ENCODE measurements around the gene PAPOLB. TPM values are rescaled to one million over a fixed set of nuclear protein-coding genes. Genes with fewer than 3 reads are reported as not detected.

PAPOLB gene
- total RNA-seq, 1 experiment from 2014 or later, result not detected

DNA sequence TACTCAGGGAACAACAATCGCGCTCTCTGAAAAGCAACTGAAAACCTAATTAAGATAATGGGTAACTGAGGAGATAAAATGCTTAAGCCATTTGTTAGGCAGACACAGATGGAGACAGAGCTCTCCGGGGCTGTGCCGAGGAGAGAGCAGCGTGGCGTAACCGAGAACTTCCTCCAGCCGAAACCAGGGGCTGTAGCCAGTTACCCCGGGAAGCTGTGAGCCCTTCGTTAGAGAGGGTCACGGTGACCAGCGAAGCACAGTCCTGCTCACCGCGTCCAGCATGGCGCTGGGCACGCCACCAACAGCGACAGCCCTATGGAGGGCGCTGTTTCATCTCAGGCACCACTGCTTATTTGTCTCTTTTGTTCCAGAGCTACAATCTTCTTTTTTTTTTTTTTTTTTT lies 16.1 kb downstream of the PAPOLB start:
- Mint-ChIP-seq H3K4me1 (ENCODE audit: insufficient read depth, unreplicated experiment) (no peaks in the 10 kb centered on the region), H3K4me3 (ENCODE audit: unreplicated experiment) (no peak overlapping the region), H3K27me3 (ENCODE audit: insufficient read depth, unreplicated experiment) (peaks cover 25% of the 10 kb centered on the region), H3K36me3 (ENCODE audit: insufficient read depth, unreplicated experiment) (no peaks in the 10 kb centered on the region), H3K27ac (ENCODE audit: low read depth, unreplicated experiment) (no peak overlapping the region), H3K9me3 (ENCODE audit: unreplicated experiment) (no peaks in the 10 kb centered on the region)
- intact Hi-C loops (cut with micrococcal nuclease), result loop anchor here (5.0 to 10.0 kb wide), 2 partner anchors 327 to 609 kb away; no protein-coding TSS in a partner anchor
- no peak for DNase-seq (ENCODE audit: unreplicated experiment)
- TF ChIP-seq, protein P1, sequence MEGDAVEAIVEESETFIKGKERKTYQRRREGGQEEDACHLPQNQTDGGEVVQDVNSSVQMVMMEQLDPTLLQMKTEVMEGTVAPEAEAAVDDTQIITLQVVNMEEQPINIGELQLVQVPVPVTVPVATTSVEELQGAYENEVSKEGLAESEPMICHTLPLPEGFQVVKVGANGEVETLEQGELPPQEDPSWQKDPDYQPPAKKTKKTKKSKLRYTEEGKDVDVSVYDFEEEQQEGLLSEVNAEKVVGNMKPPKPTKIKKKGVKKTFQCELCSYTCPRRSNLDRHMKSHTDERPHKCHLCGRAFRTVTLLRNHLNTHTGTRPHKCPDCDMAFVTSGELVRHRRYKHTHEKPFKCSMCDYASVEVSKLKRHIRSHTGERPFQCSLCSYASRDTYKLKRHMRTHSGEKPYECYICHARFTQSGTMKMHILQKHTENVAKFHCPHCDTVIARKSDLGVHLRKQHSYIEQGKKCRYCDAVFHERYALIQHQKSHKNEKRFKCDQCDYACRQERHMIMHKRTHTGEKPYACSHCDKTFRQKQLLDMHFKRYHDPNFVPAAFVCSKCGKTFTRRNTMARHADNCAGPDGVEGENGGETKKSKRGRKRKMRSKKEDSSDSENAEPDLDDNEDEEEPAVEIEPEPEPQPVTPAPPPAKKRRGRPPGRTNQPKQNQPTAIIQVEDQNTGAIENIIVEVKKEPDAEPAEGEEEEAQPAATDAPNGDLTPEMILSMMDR (IDR thresholded peaks at IDR 0.05; ENCODE audit: unreplicated experiment), result no peak
- CTCF ChIA-PET, result interaction anchor here (0.6 kb wide), 1 partner anchor 35 kb away, joined by 3 read pairs; no protein-coding TSS in a partner anchor
- BruUV-seq (replicated peaks), result no TSS peak
- POLR2A ChIA-PET, result no interaction called here

DNA sequence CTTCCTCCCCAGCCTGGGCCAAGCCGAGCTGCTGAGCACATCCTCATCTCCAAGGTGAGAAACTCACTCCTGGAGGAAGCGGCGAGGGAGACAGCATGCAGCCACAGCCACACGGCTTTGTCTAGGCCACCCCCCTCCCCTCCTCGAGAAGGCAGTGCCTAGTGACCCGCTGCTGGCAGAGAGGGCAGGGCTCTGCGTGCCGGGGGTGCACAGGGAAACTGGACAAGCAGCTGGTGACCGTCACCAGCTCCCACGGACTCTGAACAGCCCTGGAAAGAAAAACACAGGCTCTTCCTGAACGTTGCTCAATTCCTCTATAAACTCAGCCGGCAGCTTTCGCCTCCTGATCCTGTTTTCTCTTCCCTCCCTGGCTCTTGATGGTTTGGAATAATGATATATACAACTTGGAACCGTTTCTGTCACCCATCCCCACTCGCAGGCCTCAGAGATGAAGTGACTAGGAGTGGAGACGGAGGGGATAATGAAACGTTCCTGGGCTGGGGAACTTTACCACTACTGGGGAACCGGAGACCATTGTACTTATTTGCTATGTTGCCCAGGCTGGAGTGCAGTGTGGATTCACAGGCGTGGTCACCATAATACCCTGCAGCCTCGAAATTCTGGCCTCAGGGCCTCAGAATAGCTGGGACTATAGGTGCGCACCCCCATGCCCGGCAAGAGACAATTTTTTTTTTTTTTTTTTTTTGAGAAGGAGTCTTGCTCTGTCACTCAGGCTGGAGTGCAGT lies 19.3 kb downstream of the PAPOLB start:
- Mint-ChIP-seq H3K4me1 (ENCODE audit: insufficient read depth, unreplicated experiment) (no peaks in the 10 kb centered on the region), H3K36me3 (ENCODE audit: insufficient read depth, unreplicated experiment) (no peaks in the 10 kb centered on the region), H3K9me3 (ENCODE audit: unreplicated experiment) (no peaks in the 10 kb centered on the region), H3K27me3 (ENCODE audit: insufficient read depth, unreplicated experiment) (peaks cover 17% of the 10 kb centered on the region), H3K4me3 (ENCODE audit: unreplicated experiment) (no peak overlapping the region), H3K27ac (ENCODE audit: low read depth, unreplicated experiment) (no peak overlapping the region)
- ChIA-PET CTCF (no interaction called here), POLR2A (interaction anchor here (0.6 kb wide), 1 partner anchor 513 kb away, joined by 3 read pairs; no protein-coding TSS in a partner anchor)
- BruUV-seq (replicated peaks), result no TSS peak
- intact Hi-C loops (cut with micrococcal nuclease), result loop anchor here (10.0 kb wide), 1 partner anchor 612 kb away; no protein-coding TSS in a partner anchor
- TF ChIP-seq, protein P1 (IDR thresholded peaks at IDR 0.05; ENCODE audit: unreplicated experiment), result no peak
- DNase-seq (ENCODE audit: unreplicated experiment), result no peak

DNA sequence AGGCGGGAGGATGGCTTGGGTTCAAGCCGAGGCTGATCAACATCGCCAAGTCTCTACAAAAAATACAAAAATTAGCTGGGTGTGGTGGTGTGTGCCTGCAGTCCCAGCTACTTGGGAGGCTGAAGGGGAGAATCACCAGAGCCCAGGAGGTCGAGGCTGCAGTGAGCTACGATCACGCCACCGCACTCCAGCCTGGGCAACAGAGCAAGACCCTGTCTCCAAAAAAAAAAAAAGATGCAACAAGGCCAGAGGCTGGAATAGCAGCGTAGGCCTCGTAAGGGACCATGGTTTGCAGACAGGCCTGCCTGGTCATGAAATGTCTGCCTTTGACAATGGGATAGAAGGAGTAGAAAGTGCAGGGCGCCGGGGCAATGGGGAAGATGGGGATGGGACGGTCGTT lies 20.0 kb downstream of the PAPOLB start:
- Mint-ChIP-seq H3K4me3 (ENCODE audit: unreplicated experiment) (no peak overlapping the region), H3K9me3 (ENCODE audit: unreplicated experiment) (no peaks in the 10 kb centered on the region), H3K27ac (ENCODE audit: low read depth, unreplicated experiment) (no peak overlapping the region), H3K27me3 (ENCODE audit: insufficient read depth, unreplicated experiment) (peaks cover 15% of the 10 kb centered on the region), H3K4me1 (ENCODE audit: insufficient read depth, unreplicated experiment) (no peaks in the 10 kb centered on the region), H3K36me3 (ENCODE audit: insufficient read depth, unreplicated experiment) (no peaks in the 10 kb centered on the region)
- BruUV-seq (replicated peaks), result no TSS peak
- intact Hi-C loops (cut with micrococcal nuclease), result loop anchor here (10.0 kb wide), 1 partner anchor 613 kb away; no protein-coding TSS in a partner anchor
- no peak for DNase-seq (ENCODE audit: unreplicated experiment)
- ChIA-PET POLR2A (interaction anchor here (0.6 kb wide), 1 partner anchor 514 kb away, joined by 3 read pairs; no protein-coding TSS in a partner anchor), CTCF (no interaction called here)
- TF ChIP-seq, protein P1 (IDR thresholded peaks at IDR 0.05; ENCODE audit: unreplicated experiment), result no peak

DNA sequence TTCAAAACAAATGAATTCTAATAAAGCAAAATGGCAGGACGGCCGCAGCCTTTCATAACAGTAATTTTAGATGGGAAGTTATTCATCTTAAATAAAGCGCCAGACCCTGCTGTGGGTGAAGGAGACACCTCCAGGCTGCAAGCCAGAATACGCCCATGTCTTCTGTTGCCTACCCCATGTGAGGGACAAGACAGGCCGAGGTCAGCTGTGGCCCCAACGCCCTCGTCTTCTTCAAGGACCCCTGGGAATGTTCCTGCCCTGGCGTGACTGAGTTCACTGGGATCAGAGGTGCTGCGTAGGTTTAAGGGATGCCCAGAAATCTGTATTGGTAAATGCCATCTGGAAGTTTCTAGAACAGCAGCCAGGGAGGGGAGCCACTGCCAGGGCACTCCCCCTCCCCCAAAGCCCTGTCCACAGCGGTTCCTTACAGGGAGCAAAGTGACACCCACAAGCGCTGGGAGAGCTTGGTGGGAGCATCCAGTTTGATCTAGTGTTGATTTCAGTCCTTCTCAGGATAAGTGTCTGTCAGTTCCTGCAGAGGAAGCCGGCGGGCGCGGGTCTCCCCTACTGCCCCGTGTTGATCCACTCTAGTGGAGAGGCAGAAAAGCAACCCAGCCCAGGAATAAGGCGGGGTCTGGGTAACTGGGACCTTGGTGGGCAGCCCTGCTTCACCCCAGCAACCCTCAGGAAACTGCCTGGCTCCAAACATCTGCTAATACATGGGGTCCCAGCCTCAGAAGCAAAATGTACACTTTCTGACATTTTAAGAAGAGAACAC lies 20.6 kb downstream of the PAPOLB start:
- POLR2A ChIA-PET, result no interaction called here
- no peaks in the 10 kb centered on the region for H3K9me3 Mint-ChIP-seq (ENCODE audit: unreplicated experiment)
- intact Hi-C loops (cut with micrococcal nuclease), result loop anchor here (10.0 kb wide), 1 partner anchor 614 kb away; no protein-coding TSS in a partner anchor
- BruUV-seq (replicated peaks), result no TSS peak
- no peak overlapping the region for H3K27ac Mint-ChIP-seq (ENCODE audit: low read depth, unreplicated experiment)
- no peak for DNase-seq (ENCODE audit: unreplicated experiment)
- no peaks in the 10 kb centered on the region for H3K36me3 Mint-ChIP-seq (ENCODE audit: insufficient read depth, unreplicated experiment)
- TF ChIP-seq, protein P1 (IDR thresholded peaks at IDR 0.05; ENCODE audit: unreplicated experiment), result no peak
- no peaks in the 10 kb centered on the region for H3K4me1 Mint-ChIP-seq (ENCODE audit: insufficient read depth, unreplicated experiment)
- CTCF ChIA-PET, result no interaction called here
- H3K4me3 Mint-ChIP-seq (ENCODE audit: unreplicated experiment), result no peak overlapping the region
- H3K27me3 Mint-ChIP-seq (ENCODE audit: insufficient read depth, unreplicated experiment), result peaks cover 15% of the 10 kb centered on the region
